Heart right ventricle (tissue), 16 donors: Measurements from ENCODE around the gene LILRB5. TPM values are rescaled to one million over a fixed set of nuclear protein-coding genes. Genes with fewer than 3 reads are reported as not detected.
A peak's percentile ranks its signal among the peaks of the same experiment; 100 is the strongest.
"Not testable (repeated sequence)": the region's sequence is repeated elsewhere in the genome, so short reads cannot be mapped to it uniquely, and the experiment has no call there.

ENCODE experiments used
- ATAC-seq, 8 donors: fragments of 200-7000 bp; cut with Tn5 transposase; one replicate each; pipeline ENCODE4 v1.9.1; 2020; ENCODE audit warnings: mild to moderate bottlenecking in 8 of 8, moderate library complexity in 8 of 8, moderate number of reproducible peaks in 1 of 8
- DNase-seq, 2 donors: peaks; one replicate each; pipeline ENCODE4 v3.0.0-alpha.2; 2020
- H3K27ac ChIP-seq, 10 donors: fragments of 200-600 bp; sonication (generic) in 2 of 10; one replicate each; pipeline versions ENCODE4 v1.5.0 to v1.8.0; 2020 to 2022; ENCODE audit warnings: mild to moderate bottlenecking in 3 of 10
- H3K27me3 ChIP-seq, 7 donors: fragments of 200-600 bp; one replicate each; pipeline ENCODE4 v1.8.0; 2021 to 2022; ENCODE audit warnings: mild to moderate bottlenecking in 2 of 7
- H3K36me3 ChIP-seq, 9 donors: fragments of 200-600 bp; sonication (generic) in 1 of 9; one replicate each; pipeline versions ENCODE4 v1.5.0 to v1.8.0; 2020 to 2022; ENCODE audit warnings: mild to moderate bottlenecking in 2 of 9
- H3K4me1 ChIP-seq, 9 donors: fragments of 200-600 bp; sonication (generic) in 1 of 9; one replicate each; pipeline versions ENCODE4 v1.5.0 to v1.8.0; 2020 to 2022; ENCODE audit warnings: mild to moderate bottlenecking in 4 of 9
- H3K4me3 ChIP-seq, 10 donors: fragments of 200-600 bp; sonication (generic) in 2 of 10; one replicate each; pipeline versions ENCODE4 v1.5.0 to v1.8.0; 2020 to 2022; ENCODE audit warnings: mild to moderate bottlenecking in 7 of 10, moderate library complexity in 2 of 10
- H3K9me3 ChIP-seq, 11 donors: fragments of 200-600 bp in 10 of 11; sonication (generic) in 2 of 11; one replicate each; pipeline versions ENCODE4 v1.5.0 to v1.8.0; 2013 to 2022; ENCODE audit warnings: mild to moderate bottlenecking in 2 of 11, control low read depth in 1 of 11, moderate library complexity in 1 of 11
- WGBS, 2 donors: extraction: QIAGEN DNeasy Blood & Tissue Kit; methylation state at CpG; one replicate each; pipeline ENCODE4 v1.1.7; 2013; ENCODE audit warnings: inconsistent platforms in 1 of 2; 5-methylcytosine and 5-hydroxymethylcytosine counted together
- intact Hi-C, 10 donors: fragments of 100-400 bp; cut with DNase I; formaldehyde crosslinking; loops; one replicate each; pipeline versions ENCODE4 v1.11.1 to v1.14.2; 2022
- polyA plus RNA-seq, 2 donors: library from polyadenylated mRNA; stranded (reverse); fragments of 200-250 nt; gene quantifications; one replicate each; pipeline ENCODE4 v1.2.3, GENCODE V29; 2013
- total RNA-seq, 10 donors: library from RNA; stranded (reverse); fragmentation: NEBNext Ultra II Directional in 3 of 10; extraction: Animal tissue kit (Norgen Biotek cat#: 25700) in 3 of 10; gene quantifications; one replicate each; pipeline versions ENCODE4 v1.2.1 to v1.2.4, GENCODE V29; 2021 to 2023
- TF ChIP-seq, protein P1 (sequence below), 9 donors: fragments of 200-600 bp; sonication (generic) in 2 of 9; IDR thresholded peaks; one replicate each; pipeline versions ENCODE4 v1.5.0 to v1.8.0; 2021 to 2022; ENCODE audit warnings: antibody characterized with exemption in 9 of 9, mild to moderate bottlenecking in 5 of 9, moderate library complexity in 1 of 9
- donor health status: Arrhythmogenic right ventricular cardiomyopathy.
- donor health status: ischemic (EF 13 %, LVEDD 7.1; RV severe dilation, severe dysfunction).
- donor health status: healthy with polysubstance abuse.
- donor health status: DM: no; HTN: yes; CAD: no.
- donor health status: DM: no; HTN: no; CAD: no.
- donor health status: ischemic (EF 25% LVEDD 6.9; RV normal size, moderate dysfunction).
- donor health status: ischemic (EF 25% LVEDD 5.7; RV mildly dilated, moderate dysfunction).
- donor health status: healthy.
- donor health status: DM: yes; HTN: yes; CAD: no.
- donor health status: Ischemic cardiomyopathy.
- donor health status: ischemic (EF 35%, LVEDD 5.7; RV mildly dilated, moderate dysfunction).
- donor health status: nonischemic (EF 11% LVEDD 7.7; RV severe dilation, severe dysfunction).
- donor health status: DM: yes; HTN: yes; CAD: no.
- donor health status: PGD.
- donor health status: ischemic (EF 29% LVEDD 5.4; RV normal size, mild dysfunction).
- donor health status: nonischemic (EF 23%, LVEDD 6.1; RV moderate dilation, normal function).

The LILRB5 gene
- total and polyA plus RNA-seq, 12 donors = 1.6 to 10.6 (median 3.2) TPM

DNA sequence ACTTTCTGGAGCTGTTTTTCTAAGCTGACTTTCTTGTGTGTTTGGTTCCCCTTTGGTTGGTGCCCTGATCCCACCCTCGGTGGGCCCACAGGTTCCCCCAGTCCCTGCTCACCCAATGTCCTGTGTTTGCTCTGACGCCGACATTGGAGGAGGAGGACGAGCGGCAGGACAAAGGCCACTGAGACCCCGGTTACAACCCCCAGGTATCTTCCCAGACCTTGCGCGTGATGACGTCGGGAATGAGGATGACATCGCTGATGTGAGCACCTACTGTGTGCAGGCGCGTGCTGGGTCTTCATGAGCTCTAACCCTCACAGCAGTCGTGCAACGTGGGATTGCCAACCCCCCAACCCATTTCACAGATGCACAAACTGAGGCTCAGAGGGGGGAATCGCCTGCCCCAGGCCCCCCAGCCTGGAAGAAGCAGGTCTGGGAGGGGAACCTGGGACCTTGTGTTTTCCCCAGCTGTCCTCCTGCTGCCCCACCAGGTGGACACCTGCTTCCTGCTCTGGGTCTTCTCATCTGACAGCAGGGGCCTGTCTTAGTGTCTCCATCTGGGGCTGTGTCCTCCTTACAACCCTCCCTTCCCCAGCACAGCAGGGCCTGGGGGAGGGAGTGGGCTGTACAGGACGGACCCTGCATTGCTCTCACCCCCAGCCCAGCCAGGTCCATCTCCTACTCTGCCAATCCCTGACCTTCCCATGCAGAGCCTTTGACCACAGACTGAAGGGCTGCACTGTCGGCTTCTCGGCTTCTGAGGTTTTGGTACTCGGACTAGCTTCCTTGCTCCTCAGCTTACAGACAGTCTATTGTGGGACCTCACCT is 9.8 kb downstream of the LILRB5 start:
- Histone ChIP-seq H3K4me1 (peaks cover 0 to 24% (median 0%) of the 10 kb centered on the region in 9 donors), H3K36me3 (no peaks in the 10 kb centered on the region), H3K27me3 (peaks cover 0 to 13% (median 5%) of the 10 kb centered on the region in 7 donors), H3K9me3 (no peaks in the 10 kb centered on the region), H3K27ac (peak overlapping the region in 5 of 10 donors; percentile 2 to 88 (median 64)), H3K4me3 (no peak overlapping the region)
- ATAC-seq (peak in 4 of 8 donors; percentile 16 to 32 (median 28)), DNase-seq (no peak)
- 84% methylated on average over 20 of the region's 20 CpGs for WGBS, 2 donors
- intact Hi-C loops = loop anchor here in 1 of 10 donors (2.0 kb wide), 1 partner anchor 25 kb away; the partner anchor contains the start of gene LILRB3
- TF ChIP-seq, protein P1, sequence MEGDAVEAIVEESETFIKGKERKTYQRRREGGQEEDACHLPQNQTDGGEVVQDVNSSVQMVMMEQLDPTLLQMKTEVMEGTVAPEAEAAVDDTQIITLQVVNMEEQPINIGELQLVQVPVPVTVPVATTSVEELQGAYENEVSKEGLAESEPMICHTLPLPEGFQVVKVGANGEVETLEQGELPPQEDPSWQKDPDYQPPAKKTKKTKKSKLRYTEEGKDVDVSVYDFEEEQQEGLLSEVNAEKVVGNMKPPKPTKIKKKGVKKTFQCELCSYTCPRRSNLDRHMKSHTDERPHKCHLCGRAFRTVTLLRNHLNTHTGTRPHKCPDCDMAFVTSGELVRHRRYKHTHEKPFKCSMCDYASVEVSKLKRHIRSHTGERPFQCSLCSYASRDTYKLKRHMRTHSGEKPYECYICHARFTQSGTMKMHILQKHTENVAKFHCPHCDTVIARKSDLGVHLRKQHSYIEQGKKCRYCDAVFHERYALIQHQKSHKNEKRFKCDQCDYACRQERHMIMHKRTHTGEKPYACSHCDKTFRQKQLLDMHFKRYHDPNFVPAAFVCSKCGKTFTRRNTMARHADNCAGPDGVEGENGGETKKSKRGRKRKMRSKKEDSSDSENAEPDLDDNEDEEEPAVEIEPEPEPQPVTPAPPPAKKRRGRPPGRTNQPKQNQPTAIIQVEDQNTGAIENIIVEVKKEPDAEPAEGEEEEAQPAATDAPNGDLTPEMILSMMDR (IDR thresholded peaks at IDR 0.05) = no peak

DNA sequence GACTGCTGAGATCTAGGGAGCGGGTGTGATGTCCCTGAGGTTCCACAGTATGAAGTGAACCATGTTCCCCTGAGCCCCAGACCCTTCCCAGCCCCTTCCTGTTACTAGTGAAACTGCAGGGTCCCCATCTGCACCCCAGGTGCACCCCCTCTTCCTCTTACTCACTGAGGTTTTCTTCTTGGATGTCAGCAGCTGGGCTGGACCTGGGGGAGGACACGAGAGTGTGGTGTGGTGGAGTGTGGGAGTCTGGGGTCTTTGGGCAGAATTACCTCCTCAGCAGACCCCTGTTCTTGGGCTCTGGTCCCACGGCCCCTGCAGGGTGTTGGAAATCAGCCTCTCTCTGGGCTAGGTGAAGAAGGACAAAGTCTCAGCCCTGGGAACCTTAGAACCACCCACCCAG is 11.1 kb downstream of the LILRB5 start:
- WGBS, 2 donors = 69 to 71% methylated on average over 3 of the region's 3 CpGs
- Histone ChIP-seq H3K36me3 (no peaks in the 10 kb centered on the region), H3K9me3 (no peaks in the 10 kb centered on the region), H3K4me3 (no peak overlapping the region), H3K27me3 (peaks cover 0 to 9% (median 0%) of the 10 kb centered on the region in 7 donors), H3K4me1 (peaks cover 0 to 24% (median 0%) of the 10 kb centered on the region in 9 donors), H3K27ac (no peak overlapping the region)
- intact Hi-C loops = loop anchor here in 3 of 10 donors (2.0 kb wide), 1 partner anchor 23 kb away; the partner anchor contains the start of gene LILRB3 (in 3 of the 3)
- DNase-seq = no peak
- TF ChIP-seq, protein P1 (IDR thresholded peaks at IDR 0.05) = no peak
- ATAC-seq = no peak

DNA sequence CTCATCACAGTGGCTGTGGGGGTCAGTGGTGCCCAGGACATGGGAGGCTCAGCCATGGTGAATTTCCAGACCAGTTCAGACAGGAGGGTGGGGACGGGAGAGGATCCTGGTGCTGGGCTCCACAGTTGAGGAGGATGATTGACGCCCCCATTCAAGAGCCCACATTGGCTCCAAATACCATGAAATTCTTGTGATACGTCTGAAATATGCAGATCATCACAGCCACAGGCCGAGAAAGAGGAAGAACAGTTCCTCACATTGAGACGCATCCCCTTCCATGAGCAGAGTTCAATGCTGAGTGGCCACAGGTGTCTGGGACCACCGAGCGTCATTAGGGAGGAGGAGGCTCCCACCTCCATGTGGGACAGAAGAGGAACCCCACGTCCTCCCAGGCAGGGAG is 13.3 kb downstream of the LILRB5 start:
- not testable (repeated sequence) for H3K4me3 ChIP-seq, ATAC-seq, H3K27ac ChIP-seq, DNase-seq, H3K36me3 ChIP-seq, H3K9me3 ChIP-seq
- intact Hi-C loops = loop anchor here in 2 of 10 donors (2.0 kb wide), 1 partner anchor 21 kb away; the partner anchor contains the start of gene LILRB3 (in 2 of the 2)
- Histone ChIP-seq H3K4me1 (peaks cover 0 to 24% (median 0%) of the 10 kb centered on the region in 9 donors), H3K27me3 (peaks cover 0 to 11% (median 1%) of the 10 kb centered on the region in 7 donors)
- WGBS, 2 donors = 55 to 65% methylated on average over 5 to 6 of the region's 8 CpGs

DNA sequence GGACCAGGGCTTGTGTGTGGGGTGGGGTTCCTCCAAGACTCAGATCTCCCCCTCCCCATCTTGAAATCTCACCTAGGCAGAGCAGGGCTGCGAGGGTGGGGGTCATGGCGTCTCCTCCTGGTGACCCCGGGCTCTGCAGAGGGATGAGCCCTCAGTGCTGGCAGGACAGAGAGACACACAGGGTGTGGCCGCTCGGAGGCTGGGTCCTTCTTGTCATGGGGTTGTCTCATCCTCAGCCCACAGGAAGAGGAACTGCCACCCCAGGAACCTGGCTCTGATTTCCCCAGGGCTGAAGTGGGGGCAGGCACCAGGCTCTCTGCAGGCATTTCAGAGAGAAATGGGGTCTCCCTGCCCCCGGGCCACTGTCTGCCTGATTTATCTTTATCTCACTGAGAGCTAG is 14.4 kb downstream of the LILRB5 start, which contains the start of gene LILRA6:
TSS of gene LILRA6 (minus strand) at position 145 of the 400 bp plus-strand sequence.
- H3K4me1 ChIP-seq = peaks cover 0 to 14% (median 0%) of the 10 kb centered on the region in 9 donors
- not testable (repeated sequence) for DNase-seq

DNA sequence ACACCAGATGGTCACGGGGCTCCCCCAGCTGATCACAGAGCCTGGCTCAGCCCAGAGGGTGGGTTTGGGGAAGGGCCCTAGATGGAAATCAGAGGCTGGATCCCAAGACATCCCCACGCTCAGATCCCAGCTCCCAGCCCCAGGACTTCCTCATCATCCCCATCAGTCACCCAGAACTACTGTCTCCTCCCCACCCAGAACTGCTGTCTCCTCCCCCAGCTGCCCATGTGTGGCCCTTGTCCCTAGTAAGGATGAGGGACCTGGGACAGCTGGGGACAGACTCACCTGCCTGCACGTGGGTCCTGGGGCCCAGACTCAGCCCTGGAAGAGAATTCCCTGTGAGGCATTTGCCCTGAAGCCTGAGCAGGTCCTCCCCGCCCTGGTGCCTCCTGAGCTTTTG is 14.8 kb downstream of the LILRB5 start:
- whole genome bisulfite sequencing, 2 donors = 68 to 69% methylated on average over 4 of the region's 4 CpGs
- H3K27me3 ChIP-seq, ATAC-seq, H3K4me1 ChIP-seq, DNase-seq, H3K9me3 ChIP-seq, intact Hi-C loops, H3K36me3 ChIP-seq: not testable (repeated sequence)
- peak overlapping the region in 1 of 10 donors; percentile 23 for H3K4me3 ChIP-seq
- peak overlapping the region in 1 of 10 donors; percentile 47 for H3K27ac ChIP-seq

More for the DNA sequence above, 14.4 kb downstream of the LILRB5 start, which contains the start of gene LILRA6:
- H3K36me3 ChIP-seq, H3K9me3 ChIP-seq, H3K27me3 ChIP-seq, intact Hi-C loops: not testable (repeated sequence)
- ATAC-seq = peak in 6 of 8 donors; percentile 38 to 77 (median 72)
- peak within 1 kb of the TSS in 1 of 10 donors; percentile 47 for H3K27ac ChIP-seq
- 66 to 81% methylated on average over 6 of the region's 6 CpGs for WGBS, 2 donors
- peak within 1 kb of the TSS in 1 of 10 donors; percentile 23 for H3K4me3 ChIP-seq

DNA sequence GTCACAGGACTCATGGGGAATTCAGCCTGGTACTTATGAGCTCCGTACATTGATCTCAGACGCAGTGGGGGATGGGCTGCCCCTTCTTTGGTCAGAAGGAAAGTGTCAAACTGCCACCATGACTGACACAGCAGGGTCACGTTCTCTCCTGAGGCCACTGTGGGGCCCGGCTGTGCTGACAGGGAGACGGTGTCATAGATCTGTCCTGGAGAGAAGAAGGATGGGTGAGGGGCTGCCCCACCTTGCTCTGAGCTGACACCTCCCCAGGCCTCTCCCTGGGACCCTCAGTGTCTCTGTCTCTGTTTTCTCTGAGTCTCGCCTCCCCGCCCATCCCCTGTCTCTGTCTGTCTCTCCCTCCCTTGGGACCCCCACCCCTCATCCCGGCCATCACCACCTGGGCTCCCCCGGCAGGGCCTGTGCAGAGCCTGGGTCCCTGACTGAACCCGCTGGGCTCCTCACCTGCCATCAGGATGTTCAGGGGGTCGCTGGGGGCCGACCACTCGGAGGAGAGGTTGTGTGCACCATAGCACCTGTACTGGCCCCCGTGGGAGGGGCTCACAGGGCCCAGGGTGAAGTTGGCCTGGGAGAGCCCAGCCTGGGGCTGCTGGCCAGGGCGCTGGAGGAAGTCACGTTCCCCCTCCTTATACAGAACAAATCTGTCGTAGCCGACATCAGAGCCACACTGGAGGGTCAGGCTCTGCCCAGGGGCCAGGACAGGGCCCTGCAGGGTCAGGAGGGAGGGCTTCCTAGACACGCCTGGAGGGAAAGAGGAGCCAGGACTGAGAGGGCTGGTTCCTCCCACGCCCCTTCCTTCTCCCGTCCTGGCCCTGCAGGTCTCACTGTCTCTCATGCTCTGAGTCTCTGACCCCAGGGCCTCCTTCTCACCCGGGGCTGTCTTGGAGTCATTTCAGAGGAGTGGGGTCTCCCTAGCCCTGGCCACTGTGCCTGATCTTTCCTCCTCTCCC is 16.4 kb downstream of the LILRB5 start:
- WGBS, 2 donors = 60 to 62% methylated on average over 18 to 19 of the region's 22 CpGs
- intact Hi-C loops = loop anchor here in 1 of 10 donors (2.0 kb wide), 1 partner anchor 22 kb away; no protein-coding TSS in a partner anchor

DNA sequence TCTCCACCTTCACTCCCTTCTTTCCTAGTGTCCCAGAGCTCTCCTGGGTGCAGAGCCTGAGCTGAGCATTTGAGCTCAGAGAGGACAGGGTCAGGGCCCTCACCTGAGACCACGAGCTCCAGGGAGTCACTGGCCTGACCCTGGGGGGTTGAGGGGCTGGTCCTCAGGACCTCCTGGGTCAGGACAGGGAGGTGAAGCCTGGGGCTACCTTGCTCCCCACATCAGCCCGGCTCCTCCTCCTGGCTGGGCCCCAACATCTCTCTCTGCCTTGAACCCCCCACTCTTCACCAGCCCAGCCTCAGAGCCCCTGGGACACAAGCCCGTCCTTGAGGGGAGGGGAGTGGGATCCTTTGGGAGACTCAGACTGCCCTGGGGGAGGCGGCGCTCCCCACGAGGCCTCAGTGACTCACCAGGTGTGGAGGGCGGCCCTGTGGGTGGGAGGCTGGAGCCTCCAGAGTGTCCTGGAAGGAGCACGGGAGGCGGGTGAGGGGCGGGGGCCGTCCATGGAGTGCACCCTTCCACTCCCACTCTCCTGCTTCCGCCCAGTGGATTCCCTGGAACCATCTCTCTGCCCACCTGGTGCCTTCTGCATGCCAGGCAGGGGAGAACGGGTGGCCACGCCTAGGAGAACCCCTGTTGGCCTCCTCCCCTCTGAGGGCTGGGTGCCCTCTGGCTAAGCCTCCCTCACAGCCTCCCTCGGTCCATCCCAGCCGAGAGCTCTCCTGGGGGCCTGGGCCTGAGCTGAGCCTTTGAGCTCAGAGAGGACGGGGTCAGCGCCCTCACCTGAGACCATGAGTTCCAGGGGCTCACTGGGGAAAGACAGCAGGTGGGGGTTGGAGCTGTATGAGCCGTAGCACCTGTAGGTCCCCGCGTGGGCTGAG is 17.3 kb downstream of the LILRB5 start:
- not testable (repeated sequence) for H3K4me3 ChIP-seq, H3K4me1 ChIP-seq, H3K27ac ChIP-seq, H3K9me3 ChIP-seq, DNase-seq, H3K36me3 ChIP-seq
- peaks cover 0 to 33% (median 0%) of the 10 kb centered on the region in 7 donors for H3K27me3 ChIP-seq
- intact Hi-C loops = loop anchor here in 1 of 10 donors (2.0 kb wide), 1 partner anchor 21 kb away; no protein-coding TSS in a partner anchor
- 67 to 71% methylated on average over 14 to 16 of the region's 21 CpGs for WGBS, 2 donors
- ATAC-seq = peak in 6 of 8 donors; percentile 16 to 61 (median 36)

More for the DNA sequence above, 16.4 kb downstream of the LILRB5 start:
- ATAC-seq = peak in 1 of 8 donors; percentile 50
- not testable (repeated sequence) for DNase-seq, H3K4me1 ChIP-seq, H3K36me3 ChIP-seq, H3K27ac ChIP-seq, H3K9me3 ChIP-seq
- Histone ChIP-seq H3K27me3 (peaks cover 0 to 24% (median 0%) of the 10 kb centered on the region in 7 donors), H3K4me3 (peak overlapping the region in 1 of 10 donors; percentile 5)
